Medulla oblongata (tissue), 1 donor: ENCODE measurements around the gene GLUD1.
"Not testable (repeated sequence)": the region's sequence is repeated elsewhere in the genome, so short reads cannot be mapped to it uniquely, and the experiment has no call there.

ENCODE experiments used
- DNase-seq: peaks from one replicate; pipeline ENCODE4 v3.0.0-alpha.2; 2015; ENCODE audit errors: extremely low spot score

Gene GLUD1

DNA sequence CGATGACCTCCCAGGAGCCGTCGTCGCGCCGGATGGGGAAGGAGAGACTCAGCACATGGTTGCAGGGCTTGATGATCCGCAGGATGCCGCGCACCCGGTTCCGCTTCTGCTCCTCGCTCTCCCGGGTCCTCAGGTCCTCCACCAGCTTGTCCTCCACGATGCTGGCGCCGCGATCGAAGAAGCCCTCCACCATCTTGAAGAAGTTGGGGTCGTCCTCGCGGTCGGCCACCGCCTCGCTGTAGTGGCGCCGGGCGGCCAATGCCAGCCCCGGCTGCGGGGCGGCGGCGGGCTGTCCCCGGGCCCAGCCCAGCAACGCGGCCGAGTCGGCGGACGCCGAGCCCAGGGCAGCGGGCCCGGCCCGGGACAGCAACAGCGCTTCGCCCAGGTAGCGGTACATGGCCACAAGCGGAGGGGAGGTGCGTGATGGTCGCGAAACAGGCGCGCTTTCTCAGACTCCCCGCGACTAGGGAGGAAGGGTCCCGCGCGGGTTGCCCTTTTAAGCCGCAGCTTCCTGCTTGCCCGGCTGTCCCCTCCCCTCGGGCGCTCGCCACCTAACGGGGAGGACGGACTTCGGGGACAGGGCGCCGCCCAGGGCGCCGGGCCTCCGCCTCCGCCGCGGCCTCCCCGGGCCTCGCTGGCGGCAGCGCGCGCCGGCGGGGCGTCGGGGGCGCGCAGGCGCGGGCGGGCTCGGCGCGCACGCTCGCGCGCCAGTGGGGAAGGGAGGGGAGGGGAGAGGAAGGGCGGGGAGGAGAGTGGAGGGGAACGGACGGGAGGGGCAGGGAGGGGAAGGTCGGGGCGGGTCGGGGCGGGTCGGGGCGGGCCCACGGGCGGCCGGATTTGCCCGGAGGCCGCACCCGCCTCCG, at the start of gene GLUD1, which contains the start of gene SHLD2:
GLUD1 (minus strand) TSS at position 471 of the 863 bp plus-strand sequence; CDS start at position 397, 74 bp downstream.
SHLD2 (plus strand) TSS at position 834 of the 863 bp plus-strand sequence. CDS start 56,149 bp downstream, outside the sequence.
- peak; percentile 94 for DNase-seq

DNA sequence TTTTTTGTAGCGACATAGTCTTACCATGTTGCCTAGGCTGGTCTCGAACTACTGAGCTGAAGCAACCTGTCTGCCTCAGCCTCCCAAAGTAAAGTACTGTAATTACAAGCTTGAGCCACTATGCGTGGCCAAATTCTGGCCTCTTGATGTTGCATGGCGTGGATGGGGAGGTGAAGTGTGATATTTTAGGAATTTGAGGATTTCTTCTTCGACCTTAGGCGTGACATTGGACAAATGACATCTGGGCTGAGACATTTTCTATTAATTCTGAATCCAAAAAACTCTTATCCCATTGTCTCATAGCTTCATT, 48.4 kb upstream of the GLUD1 start:
- DNase-seq = not testable (repeated sequence)

DNA sequence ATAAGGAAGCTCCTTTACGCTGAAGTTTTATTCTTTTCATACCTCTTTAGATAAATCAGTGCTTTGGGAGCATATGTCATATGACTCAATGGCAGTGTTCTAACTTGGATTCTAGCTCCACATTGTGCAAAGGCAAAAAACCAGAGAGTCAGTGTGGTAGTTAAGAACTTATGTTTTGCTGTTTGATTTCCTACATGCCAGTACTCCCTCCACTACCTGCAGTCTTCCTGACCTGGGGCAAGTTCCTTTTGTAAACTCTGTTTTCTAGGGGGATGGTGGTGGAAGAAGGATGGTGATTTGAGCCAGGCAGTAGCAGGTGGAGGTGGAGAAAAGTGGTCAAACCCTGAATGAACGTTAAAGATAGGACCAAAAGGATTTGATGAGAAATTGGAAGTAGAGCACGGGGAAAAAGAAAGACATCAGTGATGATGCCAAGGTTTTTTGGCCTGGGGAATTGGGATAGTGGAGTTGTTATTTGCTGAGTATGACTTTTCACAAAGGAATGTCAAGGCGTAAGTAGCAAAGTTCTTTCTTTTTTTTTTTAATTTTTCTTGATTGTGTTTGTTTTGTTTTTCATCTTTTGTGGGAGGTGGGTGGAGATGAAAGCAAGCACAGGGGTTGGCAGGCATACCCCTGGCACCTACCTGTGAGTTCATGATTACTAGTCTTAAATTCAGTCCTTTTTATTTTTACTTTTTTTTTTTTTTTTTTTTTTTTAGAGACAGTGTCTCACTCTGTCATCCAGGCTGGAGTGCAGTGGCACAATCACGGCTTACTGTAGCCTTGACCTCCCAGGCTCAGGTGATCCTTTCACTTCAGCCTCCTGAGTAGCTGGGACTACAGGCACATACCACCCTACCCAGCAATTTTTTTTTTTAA, 47.8 kb upstream of the GLUD1 start:
- peak; percentile 8 for DNase-seq

DNA sequence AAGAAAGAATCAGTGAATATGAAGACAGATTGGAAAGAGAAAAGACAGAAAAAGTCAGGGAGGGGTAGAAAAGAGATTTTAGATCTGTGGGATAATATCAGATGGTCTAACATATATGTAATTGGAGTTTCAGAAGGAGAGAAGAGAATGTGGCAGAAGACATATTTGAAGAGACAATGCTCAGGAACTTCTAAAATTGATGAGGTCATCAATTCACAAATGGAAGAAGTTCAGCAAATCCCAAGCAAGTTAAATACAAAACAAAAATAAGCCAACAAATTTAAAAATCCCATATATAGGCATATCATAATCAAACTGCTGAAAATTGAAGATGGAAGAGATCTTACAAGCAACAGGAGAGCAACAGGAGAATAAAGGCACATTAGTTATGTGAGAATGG, 42.8 kb upstream of the GLUD1 start:
- DNase-seq = not testable (repeated sequence)

DNA sequence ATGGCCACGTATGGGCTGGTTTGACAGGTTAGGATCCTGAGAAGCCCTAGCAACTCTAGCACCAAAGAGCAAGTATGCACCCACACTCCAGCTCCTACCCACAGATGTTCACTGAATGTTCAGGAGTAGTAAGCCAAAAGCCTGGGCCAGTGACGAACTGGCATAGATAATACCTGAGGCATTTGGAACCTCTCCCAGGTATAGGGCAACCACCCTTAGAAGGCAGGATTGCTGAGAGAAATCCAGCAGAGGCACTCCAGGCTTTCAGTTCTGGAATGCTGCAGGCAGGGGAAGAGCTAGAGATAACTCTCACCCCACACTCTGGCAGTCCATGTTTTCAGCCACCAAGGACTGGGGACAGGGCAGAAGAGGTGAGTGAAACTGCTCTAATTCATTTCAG, 39.8 kb upstream of the GLUD1 start:
- not testable (repeated sequence) for DNase-seq

DNA sequence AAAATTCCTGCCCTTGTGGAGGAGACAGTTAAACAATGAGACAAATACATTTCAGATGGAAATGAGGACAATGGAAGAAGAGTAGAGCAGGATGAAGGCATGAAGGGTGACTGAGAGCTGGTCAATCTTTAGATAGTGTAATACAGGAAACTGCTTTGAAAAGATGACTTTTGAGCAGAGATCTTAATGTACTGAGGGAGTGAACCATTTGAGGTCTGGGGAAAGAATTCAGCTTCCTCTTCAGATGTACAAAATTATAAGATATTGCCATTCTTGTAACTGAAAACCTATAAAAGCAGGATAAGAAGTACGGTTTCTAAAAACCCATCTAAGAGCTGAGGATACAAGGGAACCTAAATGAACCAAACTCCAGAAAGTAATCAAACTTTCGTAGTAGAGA, 39.3 kb upstream of the GLUD1 start:
- DNase-seq = not testable (repeated sequence)

DNA sequence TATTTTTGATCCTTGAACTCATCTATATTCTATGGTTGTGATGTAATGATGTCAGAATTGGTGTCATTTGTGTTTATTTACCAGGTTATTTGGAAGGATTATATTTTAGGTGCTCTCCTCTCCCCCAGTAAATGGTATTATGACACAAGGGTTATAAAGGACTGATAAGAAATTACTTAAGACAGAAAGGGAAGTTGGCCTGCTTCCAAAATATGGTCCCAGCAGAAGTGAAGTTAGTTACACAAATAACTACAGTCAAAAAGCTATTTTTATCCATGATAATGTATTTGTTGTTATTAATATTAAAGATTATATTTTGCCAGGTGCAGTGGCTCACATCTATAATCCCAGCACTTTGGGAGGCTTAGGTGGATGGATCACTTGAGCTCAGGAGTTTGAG, 37.5 kb upstream of the GLUD1 start:
- peak; percentile 17 for DNase-seq

DNA sequence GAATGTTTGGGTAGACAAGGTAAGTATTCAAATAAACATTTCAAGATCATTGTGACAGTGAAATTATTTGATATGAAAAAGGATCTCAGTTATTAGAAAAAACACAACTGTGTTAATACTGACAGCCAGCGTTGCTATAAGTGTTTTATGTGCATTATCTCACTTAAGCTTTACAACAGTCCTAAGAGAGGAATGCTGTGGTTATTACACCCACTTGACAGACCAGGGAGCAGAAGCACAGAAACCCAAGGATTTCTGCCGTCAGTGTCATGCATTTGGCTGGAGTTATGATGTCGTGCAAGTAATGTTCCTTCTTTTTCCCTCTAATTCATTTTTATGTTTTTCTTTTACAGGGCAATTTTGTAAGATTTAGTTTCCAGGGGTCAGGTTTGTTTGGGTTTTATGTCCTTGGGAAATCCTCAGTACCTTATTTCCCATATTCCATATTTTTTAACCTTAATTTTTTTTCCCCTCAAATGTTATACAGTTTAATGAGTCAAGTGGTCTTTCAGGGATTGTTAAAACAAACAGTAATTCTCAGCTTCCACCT, 33.0 kb upstream of the GLUD1 start:
- DNase-seq = not testable (repeated sequence)

DNA sequence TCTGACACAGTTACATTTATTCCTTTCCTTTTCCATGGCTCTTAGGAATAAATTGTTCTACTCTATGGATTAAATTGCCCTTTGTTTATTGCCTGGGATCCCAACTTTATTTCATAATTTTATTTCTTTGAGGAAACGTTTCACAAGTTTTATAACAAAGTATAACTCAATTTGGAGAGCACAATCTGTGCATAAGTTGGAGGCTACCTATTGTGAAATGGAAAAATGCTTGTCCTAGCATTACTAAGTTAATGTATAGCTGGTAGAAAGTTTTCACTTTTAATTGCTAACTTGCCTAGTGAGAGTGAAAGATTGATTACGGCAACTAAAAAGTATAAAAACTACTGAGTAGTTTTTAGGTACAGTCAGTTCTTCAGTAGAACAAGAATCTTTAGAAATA, 32.4 kb upstream of the GLUD1 start:
- DNase-seq = not testable (repeated sequence)

DNA sequence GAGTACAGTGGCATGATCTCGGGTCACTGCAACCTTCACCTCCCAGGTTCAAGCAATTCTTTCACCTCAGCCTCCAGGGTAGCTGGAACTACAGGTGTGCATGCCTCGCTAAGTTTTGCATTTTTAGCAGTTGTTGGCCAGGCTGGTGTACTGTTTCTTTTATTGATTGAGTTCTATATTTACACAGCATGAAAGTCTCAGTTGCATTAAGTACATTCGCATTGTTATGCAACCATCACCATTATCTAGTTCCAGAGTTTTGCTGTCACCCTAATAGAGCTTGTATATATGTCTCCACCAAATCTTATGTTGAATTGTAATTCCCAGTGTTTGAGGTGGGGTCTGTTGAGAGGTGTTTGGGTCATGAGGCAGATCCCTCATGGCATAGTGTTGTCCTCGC, 28.7 kb upstream of the GLUD1 start:
- not testable (repeated sequence) for DNase-seq

DNA sequence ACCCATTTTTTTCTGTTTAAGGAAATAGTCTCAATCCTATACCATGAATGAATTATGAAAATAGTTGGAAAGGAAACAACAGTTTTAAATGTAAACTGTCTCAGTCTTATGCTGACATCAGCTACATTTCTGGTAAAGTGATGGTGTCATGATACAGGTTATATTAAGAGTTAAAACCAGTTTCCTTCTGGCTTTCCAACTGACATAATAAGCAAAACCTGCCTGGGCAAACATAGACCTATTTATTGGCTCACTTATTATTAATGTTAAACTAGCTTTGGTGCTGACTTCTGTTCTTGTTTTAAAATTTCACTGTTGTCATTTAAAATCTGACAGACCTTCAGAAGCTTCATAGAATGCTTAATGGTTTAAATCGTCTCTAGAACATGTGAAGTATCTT, 24.4 kb upstream of the GLUD1 start:
- not testable (repeated sequence) for DNase-seq

DNA sequence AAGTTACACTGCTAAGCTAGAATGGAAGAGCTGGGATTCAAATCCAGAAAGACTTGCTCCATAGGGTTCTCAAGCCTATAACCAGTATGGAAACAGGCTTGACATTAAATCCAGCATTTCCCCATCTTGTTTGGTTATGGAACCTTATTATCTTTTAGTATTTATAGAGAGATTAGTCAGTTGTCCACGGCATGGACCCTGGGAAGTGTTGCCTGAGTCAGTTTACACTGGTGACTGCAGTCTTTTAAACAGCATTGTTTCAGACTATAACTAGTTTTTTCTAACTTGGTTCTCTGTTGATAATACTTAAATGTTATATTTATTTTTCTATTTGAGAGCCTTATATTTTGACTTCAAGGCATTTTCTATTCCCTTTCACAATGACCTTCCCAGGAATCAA, 23.5 kb upstream of the GLUD1 start:
- DNase-seq = not testable (repeated sequence)

DNA sequence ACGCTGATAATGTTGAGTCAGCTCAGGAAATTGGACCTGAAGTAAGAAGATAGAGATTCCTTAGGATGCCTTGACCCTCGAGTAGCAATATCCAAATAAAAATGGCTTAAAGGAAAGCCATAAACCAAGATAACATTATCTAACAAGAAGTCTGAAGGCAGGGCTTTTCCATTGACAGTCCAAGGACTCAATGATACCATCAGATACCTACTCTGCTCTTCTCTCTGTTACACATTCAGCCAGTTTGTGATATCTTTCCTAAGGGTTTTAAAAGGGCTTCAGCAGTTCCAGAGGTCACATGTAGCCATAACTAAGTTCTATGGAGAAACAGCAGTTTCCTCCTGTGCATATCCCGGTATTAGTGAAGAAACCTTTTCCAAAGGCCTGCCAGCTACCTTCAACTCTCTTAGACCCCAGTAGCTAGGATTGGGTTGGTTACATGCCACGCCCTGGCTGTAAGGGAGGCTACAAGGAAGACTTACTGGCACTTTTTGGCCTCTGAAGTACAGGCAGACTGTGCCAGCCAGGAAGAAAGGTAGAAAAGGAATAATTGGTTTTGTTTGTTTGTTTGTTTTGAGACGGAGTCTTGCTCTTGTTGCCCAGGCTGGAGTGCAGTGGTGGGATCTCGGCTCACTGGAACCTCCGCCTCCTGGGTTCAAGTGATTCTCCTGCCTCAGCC, 10.9 kb upstream of the GLUD1 start:
- no peak for DNase-seq

DNA sequence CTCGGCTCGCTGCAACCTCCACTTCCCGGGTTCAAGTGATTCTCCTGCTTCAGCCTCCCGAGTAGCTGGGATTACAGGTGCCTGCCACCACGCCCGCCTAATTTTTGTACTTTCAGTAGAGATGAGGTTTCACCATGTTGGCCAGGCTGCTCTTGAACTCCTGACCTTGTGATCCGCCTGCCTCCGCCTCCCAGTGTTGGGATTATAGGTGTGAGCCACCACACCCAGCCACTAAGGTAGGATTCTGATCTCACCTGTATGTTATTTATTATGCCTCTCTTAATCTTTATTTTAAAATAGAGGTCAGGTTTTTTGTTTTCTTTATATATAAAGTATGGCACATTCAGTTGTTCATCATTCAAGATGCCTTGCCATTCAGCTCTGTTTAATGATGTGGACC, 10.1 kb upstream of the GLUD1 start:
- not testable (repeated sequence) for DNase-seq

DNA sequence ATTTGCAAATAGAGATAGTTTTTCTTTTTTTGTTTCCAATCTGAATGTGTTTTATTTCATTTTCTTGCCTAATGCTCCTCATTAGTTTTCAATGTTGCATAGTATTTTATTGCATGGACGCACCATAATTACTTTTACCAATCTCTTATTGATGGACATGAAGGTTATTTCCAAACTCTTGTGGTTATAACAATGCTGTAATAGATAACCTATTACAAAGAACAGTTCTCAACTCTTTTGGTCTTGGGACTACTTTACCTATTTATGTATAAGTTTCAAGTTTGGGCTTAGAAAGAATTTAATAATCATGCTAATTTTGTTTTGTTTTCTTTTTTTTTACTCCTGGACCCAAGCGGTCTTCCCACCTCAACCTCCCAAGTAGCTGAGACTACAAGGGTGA, 7.4 kb upstream of the GLUD1 start:
- no peak for DNase-seq

DNA sequence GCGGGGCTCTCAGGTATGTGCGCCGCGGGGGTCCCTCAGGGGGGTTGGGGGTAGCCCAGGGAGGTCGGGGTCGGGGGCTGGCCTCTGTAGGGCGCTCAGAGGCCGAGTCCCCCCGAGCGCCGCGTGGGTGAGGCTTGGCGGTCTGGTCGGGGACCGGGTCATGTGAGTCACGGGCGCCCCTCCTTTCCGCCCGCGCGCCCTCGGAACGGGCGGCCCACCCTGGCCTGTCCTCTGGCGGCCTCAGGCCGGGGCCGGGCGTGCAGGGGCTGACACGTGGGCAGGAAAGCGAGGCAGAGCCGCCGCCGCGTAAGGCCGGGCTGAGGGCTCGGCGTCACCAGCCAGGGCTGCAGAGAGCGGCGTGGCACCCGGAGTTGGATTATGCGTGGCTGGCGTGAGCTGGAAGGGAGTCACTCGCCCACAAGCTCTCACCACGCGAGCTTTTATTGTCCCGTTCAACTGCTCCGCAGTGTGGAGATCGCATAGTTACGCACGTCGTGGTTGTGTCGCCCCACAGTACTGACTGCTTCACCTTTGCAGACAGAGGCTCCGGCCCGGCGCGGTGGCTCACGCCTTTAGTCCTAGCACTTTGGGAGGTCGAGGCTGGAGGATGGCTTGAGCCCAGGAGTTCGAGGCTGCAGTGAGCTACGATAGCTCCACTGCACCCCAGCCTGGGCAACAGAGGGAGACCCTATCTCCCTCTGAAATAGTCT, 748 bp upstream of the GLUD1 start:
- DNase-seq = peak; percentile 67

DNA sequence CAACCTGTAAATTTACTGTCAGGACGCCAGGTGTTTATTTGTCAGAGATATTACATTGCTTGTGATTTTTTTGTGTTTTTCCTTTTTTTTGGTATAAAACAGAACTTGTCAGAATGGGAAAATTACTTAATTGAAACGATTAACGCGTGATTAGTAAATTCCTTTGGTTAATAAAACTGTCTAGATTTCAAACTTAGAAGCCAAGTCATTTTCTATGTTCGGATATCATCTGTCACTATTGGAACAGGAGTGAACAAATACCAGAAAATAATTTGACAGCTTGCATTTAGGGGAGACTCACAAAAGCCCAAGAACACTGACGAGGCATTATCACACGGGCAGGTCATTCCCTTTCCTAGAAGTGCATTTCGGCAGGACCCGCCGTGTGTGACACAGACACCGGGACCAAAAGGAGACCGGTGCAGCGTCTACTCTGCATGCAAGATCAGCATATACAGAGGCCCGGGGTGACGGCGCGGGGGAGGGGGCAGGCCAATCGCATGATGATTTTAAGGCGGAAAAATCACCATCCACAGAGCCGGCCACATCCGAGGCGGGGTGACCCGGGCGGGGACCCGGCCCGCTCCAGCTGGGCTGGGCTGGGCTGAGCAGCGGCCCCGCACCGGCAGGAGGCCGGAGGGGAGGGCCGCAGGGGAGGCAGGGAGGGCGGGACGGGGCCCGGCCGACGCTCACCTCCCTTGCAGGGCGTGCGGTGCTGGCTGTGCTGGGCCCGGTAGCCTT, 841 bp downstream of the GLUD1 start:
- DNase-seq = peak; percentile 39

DNA sequence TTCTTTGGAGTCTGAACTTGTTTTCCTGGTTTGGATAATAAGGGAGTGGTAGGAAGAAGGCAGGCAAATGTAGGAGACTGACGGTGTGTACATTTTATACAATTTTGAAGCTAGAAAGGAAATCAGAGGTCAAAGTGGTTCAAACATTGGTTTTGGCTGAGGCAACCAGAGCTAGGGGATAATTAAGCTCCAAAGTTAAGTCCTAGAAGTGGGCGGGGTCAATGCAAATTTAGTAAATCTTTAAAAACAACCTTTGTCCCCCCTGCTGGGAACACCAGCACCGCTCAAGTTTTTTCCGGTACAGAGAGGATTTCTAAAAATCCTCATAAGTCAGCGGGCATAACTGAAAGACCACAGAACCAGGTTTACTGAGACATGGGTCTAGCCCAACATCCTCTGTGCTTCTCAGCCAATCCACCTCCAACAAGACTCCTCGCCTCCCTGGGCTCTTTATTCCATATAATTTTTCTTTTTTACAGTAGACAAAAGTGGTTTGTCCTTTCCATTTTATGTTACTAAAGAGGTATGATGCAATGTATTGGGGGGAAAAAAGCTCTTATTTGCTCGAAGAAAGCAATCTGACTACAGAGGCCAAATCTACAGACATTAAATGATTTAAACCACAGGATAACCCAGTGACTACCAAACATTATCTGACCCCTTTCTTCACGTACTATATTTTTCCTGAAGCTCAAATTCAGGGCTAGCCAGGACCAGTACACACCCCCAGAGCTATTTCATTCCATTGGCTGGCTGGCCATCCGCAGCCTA, 1.6 kb downstream of the GLUD1 start:
- DNase-seq = peak; percentile 46

DNA sequence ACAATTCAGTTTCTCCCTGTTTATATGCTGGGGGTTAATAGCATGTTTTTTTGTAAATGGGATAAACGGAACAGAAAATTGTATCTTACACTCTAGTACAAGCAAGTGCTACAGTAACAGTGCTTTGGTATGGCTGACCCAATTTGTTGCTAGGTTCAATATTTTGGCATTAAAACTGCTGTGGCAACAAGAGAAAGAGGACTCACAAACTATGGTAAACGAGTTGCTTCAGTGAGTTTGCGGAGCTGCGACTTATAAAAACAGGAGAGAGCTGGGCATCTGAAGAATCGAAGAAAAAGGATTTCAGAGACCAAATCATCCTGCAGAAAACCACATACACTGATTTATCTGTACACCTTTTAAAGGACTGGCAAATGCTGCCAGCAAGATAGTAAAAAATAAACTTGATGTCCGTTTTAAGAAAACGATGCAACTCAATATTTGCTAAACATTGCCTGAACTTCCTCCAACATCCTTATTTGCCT, 2.2 kb downstream of the GLUD1 start:
- DNase-seq = no peak
